Progenitor cell of endocrine pancreas (in vitro differentiated cells): ENCODE measurements around the gene SLC40A1. TPM values are rescaled to one million over a fixed set of nuclear protein-coding genes. Genes with fewer than 3 reads are reported as not detected.

ENCODE experiments used
- DNase-seq: peaks from one replicate; pipeline ENCODE4 v3.0.0; 2021; ENCODE audit warnings: low spot score; ENCODE audit not compliant: unreplicated experiment
- H3K27ac Mint-ChIP-seq: 2 replicates; pipeline ENCODE4 v1.8.0; 2021; ENCODE audit warnings: mild to moderate bottlenecking, moderate library complexity, mixed read lengths
- H3K27me3 Mint-ChIP-seq: 2 replicates; pipeline ENCODE4 v1.8.0; 2021; ENCODE audit warnings: mixed read lengths
- H3K36me3 Mint-ChIP-seq: 2 replicates; pipeline ENCODE4 v1.8.0; 2022; ENCODE audit warnings: mixed read lengths; ENCODE audit not compliant: insufficient read depth
- H3K4me1 Mint-ChIP-seq: 2 replicates; pipeline ENCODE4 v1.8.0; 2021; ENCODE audit warnings: low read depth, mixed read lengths
- H3K4me3 Mint-ChIP-seq: 2 replicates; pipeline ENCODE4 v1.8.0; 2021; ENCODE audit warnings: low read depth, mild to moderate bottlenecking, moderate library complexity, mixed read lengths
- H3K9me3 Mint-ChIP-seq: 2 replicates; pipeline ENCODE4 v1.8.0; 2021; ENCODE audit warnings: low read depth, mixed read lengths
- total RNA-seq: library from RNA; stranded (reverse); gene quantifications from 2 replicates; pipeline ENCODE4 v1.2.1, GENCODE V29; 2021
- TF ChIP-seq, protein P1 (sequence below): fragments of 200-600 bp; sonication (generic); IDR thresholded peaks from one replicate; pipeline ENCODE4 v1.5.0; 2021; ENCODE audit warnings: antibody characterized with exemption, mild to moderate bottlenecking; ENCODE audit not compliant: unreplicated experiment

Gene SLC40A1
- total RNA-seq, 1 donor from 2014 or later = 14.6 TPM

DNA sequence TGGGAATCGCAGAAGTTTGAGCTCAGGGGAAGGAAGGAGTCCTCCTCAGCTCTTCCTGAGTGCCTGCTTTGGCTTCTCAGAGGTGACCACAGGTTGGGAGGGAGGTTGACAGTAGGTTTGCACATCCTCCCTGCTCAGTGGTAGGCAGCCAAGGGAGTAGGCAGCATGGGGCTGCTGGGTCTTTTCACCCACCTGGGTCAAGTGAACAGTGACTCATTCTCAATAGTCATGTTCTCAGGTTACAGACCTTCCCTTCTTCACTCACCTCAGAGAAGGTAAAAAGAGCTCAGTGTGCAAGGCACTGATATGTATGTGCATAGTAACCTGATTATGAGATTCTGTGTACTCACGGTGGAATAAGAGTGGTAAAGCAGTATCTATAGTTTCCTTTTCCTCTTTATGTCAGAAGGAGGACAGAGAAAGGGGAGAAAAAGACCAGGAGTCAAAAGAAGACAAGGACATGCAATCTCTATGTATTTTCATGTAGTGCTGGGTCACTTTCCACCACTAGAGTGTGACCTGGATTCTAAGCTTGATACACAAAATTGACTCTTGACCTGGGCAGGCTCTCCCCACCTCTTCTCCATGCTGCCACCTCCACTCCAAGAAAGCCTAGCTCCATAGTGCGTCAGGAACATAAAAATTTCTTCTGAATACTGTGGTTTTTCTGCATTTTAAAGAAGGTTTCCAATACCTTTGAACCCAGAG, 44.2 kb upstream of the SLC40A1 start:
- H3K36me3 Mint-ChIP-seq = no peaks in the 10 kb centered on the region
- no peaks in the 10 kb centered on the region for H3K9me3 Mint-ChIP-seq
- DNase-seq = no peak
- H3K4me3 Mint-ChIP-seq = no peak overlapping the region
- H3K27ac Mint-ChIP-seq = peak overlapping the region; percentile 78
- TF ChIP-seq, protein P1, sequence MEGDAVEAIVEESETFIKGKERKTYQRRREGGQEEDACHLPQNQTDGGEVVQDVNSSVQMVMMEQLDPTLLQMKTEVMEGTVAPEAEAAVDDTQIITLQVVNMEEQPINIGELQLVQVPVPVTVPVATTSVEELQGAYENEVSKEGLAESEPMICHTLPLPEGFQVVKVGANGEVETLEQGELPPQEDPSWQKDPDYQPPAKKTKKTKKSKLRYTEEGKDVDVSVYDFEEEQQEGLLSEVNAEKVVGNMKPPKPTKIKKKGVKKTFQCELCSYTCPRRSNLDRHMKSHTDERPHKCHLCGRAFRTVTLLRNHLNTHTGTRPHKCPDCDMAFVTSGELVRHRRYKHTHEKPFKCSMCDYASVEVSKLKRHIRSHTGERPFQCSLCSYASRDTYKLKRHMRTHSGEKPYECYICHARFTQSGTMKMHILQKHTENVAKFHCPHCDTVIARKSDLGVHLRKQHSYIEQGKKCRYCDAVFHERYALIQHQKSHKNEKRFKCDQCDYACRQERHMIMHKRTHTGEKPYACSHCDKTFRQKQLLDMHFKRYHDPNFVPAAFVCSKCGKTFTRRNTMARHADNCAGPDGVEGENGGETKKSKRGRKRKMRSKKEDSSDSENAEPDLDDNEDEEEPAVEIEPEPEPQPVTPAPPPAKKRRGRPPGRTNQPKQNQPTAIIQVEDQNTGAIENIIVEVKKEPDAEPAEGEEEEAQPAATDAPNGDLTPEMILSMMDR = peak; percentile 8
- peaks cover 6% of the 10 kb centered on the region for H3K4me1 Mint-ChIP-seq
- H3K27me3 Mint-ChIP-seq = no peaks in the 10 kb centered on the region

DNA sequence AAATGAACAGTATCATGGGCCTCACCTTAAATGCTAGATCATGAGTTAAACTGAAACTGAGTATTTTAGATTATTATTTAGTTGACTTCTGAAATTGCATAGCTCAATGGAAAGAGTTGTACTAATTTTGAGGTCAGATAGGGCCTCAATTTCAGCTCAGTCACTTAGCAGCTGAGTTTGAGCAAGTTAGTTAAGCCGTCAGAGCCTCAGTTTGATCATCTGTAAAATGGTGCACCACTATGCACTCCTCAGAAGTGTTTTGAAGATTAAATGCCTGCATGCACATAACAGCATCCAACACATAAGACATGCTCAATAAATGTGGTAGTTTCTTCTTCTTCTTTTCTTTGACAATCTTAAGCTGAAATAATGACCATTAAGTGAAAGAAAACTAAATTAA, 42.5 kb upstream of the SLC40A1 start:
- TF ChIP-seq, protein P1 = no peak
- Mint-ChIP-seq H3K4me1 (peaks cover 6% of the 10 kb centered on the region), H3K4me3 (no peak overlapping the region), H3K9me3 (no peaks in the 10 kb centered on the region), H3K27ac (no peak overlapping the region), H3K27me3 (no peaks in the 10 kb centered on the region), H3K36me3 (no peaks in the 10 kb centered on the region)
- no peak for DNase-seq

DNA sequence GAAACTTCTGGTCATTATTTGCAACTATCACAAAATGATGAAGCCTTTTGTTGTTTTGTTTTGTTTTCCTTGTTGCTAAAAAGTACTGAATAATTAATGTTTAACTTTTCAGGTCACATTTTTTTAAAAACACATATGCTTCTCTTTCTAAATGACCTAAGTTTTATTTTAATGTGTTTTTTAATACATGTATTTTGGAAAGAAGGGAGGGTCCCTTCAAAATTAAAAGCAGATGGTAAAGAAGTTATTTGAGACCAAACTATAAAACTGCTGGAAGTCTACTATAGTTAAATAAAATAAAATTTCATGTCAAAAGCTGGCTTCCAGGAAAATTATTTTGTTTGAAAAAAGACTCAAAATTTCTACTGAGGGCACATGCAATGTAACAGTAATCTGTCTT, 41.2 kb upstream of the SLC40A1 start:
- no peak overlapping the region for H3K27ac Mint-ChIP-seq
- H3K9me3 Mint-ChIP-seq = no peaks in the 10 kb centered on the region
- DNase-seq = no peak
- no peak overlapping the region for H3K4me3 Mint-ChIP-seq
- TF ChIP-seq, protein P1 = no peak
- H3K36me3 Mint-ChIP-seq = no peaks in the 10 kb centered on the region
- H3K27me3 Mint-ChIP-seq = no peaks in the 10 kb centered on the region
- H3K4me1 Mint-ChIP-seq = peaks cover 6% of the 10 kb centered on the region

DNA sequence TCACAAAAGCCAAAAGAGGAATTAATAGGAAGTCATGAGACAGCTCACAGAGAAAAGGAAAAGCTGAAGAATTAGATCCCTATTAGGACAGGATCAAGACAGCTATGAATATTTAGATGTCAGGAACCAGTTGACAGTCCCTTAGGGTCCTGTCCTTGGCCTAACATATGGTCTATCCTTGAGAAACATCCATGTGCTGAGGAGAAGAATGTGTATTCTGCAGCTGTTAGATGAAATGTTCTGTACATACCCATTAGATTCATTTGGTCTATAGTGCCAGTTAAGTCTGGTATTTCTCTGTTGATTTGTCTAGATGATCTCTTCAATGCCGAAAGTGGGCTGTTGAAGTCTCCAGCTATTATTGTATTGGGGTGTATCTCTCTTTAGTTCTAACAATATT, 37.6 kb upstream of the SLC40A1 start:
- no peaks in the 10 kb centered on the region for H3K36me3 Mint-ChIP-seq
- TF ChIP-seq, protein P1 = no peak
- no peaks in the 10 kb centered on the region for H3K9me3 Mint-ChIP-seq
- DNase-seq = no peak
- no peak overlapping the region for H3K27ac Mint-ChIP-seq
- H3K4me3 Mint-ChIP-seq = no peak overlapping the region
- peaks cover 3% of the 10 kb centered on the region for H3K4me1 Mint-ChIP-seq
- no peaks in the 10 kb centered on the region for H3K27me3 Mint-ChIP-seq

DNA sequence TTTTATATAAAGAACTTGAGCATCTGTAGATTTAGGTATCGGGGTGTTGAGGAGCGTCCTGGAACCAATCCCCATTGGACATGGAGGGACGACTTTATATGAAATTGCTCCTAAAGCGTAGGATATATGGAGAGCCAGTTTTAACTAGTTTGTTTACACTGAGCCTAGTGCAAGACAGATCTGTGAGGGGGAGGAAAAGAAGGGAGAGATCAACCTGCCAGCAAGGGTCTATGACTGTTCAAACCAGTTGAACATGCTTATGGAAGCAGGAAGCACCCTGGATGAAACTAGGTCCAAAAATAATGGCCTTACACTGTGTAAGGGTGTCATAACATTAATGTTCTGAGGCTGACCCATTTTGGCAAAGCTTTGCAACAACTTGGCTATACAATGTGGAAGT, 34.0 kb upstream of the SLC40A1 start:
- Mint-ChIP-seq H3K4me1 (peaks cover 16% of the 10 kb centered on the region), H3K9me3 (no peaks in the 10 kb centered on the region), H3K36me3 (no peaks in the 10 kb centered on the region), H3K27me3 (no peaks in the 10 kb centered on the region), H3K27ac (no peak overlapping the region), H3K4me3 (no peak overlapping the region)
- no peak for DNase-seq
- TF ChIP-seq, protein P1 = no peak
